Epithelial cell of alveolus of lung (primary cell): ENCODE data around the gene FEZ2. TPM values are rescaled to one million over a fixed set of nuclear protein-coding genes. Genes with fewer than 3 reads are reported as not detected.

ENCODE experiments used
- total RNA-seq: library from RNA; depleted of rRNA; stranded (reverse); fragments of >200 nt; gene quantifications from 2 replicates; pipeline ENCODE4 v1.2.1, GENCODE V29; 2015

Gene FEZ2, protein sequence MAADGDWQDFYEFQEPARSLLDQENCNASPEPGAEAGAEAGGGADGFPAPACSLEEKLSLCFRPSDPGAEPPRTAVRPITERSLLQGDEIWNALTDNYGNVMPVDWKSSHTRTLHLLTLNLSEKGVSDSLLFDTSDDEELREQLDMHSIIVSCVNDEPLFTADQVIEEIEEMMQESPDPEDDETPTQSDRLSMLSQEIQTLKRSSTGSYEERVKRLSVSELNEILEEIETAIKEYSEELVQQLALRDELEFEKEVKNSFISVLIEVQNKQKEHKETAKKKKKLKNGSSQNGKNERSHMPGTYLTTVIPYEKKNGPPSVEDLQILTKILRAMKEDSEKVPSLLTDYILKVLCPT
- 37.4 and 44.5 TPM in 2 replicates for total RNA-seq

DNA sequence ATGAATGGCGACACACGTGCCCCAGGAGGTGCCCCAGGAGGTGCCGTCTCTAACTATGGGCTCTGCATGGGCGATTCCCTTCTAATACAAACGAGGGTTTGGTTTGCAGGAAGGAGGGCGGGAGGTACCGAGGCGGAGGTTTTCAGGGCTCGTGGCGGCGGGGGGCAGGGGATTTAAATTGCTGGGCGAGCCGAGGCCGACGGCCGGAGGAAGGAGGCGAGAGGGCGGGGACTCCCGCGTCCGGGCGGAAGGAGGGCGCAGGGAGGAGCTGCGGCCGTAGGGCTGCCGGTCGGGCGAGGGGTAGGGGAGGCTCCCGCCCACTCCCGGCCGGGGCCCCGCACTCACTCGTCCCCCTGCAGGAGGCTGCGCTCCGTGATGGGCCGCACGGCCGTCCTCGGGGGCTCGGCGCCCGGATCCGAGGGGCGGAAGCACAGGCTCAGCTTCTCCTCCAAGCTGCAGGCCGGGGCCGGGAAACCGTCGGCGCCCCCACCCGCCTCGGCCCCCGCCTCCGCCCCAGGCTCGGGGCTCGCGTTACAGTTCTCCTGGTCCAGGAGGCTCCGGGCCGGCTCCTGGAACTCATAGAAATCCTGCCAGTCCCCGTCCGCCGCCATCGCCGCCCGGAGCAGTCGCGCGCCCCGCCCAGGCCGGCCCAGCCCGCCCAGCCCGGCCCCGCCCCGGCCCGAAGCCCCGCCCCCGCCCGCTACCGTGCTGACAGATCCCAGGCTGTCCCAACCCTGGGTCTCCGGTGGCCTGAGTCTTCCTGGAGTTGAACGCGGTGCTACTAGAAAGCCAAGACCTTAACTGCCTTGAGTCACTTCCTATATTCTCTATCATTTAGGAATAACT, at the start of gene FEZ2:
TSS of gene FEZ2 (minus strand) at position 637 of the 846 bp plus-strand sequence. CDS start at position 611, 26 bp downstream.

Other genes with a start within 250 kb of the FEZ2 start
- gene CRIM1, start 242.4 kb downstream of the FEZ2 start, total RNA-seq = 30.4 and 125 TPM in 2 replicates
- gene VIT, start 98.5 kb upstream of the FEZ2 start, total RNA-seq = 0.39 TPM in 1 of 2 replicates, not detected in the other